Stimulated activated CD8-positive, alpha-beta memory T cell treated with anti-CD3 and anti-CD28 coated beads, Interleukin-4, amount 100 ng/mL, for 24 hours (primary cell): ENCODE measurements around the gene CD151.

Experiments
- DNase-seq: peaks from one replicate; pipeline ENCODE4 v3.0.0-alpha.2; 2020; ENCODE audit warnings: low read depth

Gene CD151

GRCh38 chr11:858053-858761, 25.5 kb downstream of the CD151 start:
- no peak for DNase-seq

GRCh38 chr11:858762-859339, 26.1 kb downstream of the CD151 start:
- no peak for DNase-seq

GRCh38 chr11:859394-860131, 26.8 kb downstream of the CD151 start:
- DNase-seq: no peak

GRCh38 chr11:860234-861104, 27.7 kb downstream of the CD151 start:
- no peak for DNase-seq

GRCh38 chr11:861105-861479, 28.3 kb downstream of the CD151 start:
- no peak for DNase-seq

GRCh38 chr11:862081-862661, 29.4 kb downstream of the CD151 start:
- DNase-seq: no peak

GRCh38 chr11:862696-863022, 29.9 kb downstream of the CD151 start:
- no peak for DNase-seq

GRCh38 chr11:863023-863909, 30.5 kb downstream of the CD151 start:
- DNase-seq: no peak

- no peak for DNase-seq
Observed at GRCh38 chr11:863910-864827, 31.4 kb downstream of the CD151 start.

- DNase-seq: no peak
Observed at GRCh38 chr11:864898-865297, 32.1 kb downstream of the CD151 start.

GRCh38 chr11:865462-866430, 33.0 kb downstream of the CD151 start:
- no peak for DNase-seq

GRCh38 chr11:866481-866880, 33.7 kb downstream of the CD151 start:
- no peak for DNase-seq

- no peak for DNase-seq
Observed at GRCh38 chr11:867856-868358, 35.2 kb downstream of the CD151 start.

- no peak for DNase-seq
Observed at GRCh38 chr11:868394-868793, 35.6 kb downstream of the CD151 start.

- DNase-seq: no peak
Observed at GRCh38 chr11:868802-869201, 36.0 kb downstream of the CD151 start.

GRCh38 chr11:869399-870126, 36.8 kb downstream of the CD151 start:
- DNase-seq: no peak

- no peak for DNase-seq
Observed at GRCh38 chr11:870127-870413, 37.3 kb downstream of the CD151 start.

- DNase-seq: no peak
Observed at GRCh38 chr11:870418-870817, 37.7 kb downstream of the CD151 start.
